ENCODE results near the gene THBS2.
"Not testable (repeated sequence)": the region's sequence is repeated elsewhere in the genome, so short reads cannot be mapped to it uniquely, and the experiment has no call there.

Gene THBS2

DNA sequence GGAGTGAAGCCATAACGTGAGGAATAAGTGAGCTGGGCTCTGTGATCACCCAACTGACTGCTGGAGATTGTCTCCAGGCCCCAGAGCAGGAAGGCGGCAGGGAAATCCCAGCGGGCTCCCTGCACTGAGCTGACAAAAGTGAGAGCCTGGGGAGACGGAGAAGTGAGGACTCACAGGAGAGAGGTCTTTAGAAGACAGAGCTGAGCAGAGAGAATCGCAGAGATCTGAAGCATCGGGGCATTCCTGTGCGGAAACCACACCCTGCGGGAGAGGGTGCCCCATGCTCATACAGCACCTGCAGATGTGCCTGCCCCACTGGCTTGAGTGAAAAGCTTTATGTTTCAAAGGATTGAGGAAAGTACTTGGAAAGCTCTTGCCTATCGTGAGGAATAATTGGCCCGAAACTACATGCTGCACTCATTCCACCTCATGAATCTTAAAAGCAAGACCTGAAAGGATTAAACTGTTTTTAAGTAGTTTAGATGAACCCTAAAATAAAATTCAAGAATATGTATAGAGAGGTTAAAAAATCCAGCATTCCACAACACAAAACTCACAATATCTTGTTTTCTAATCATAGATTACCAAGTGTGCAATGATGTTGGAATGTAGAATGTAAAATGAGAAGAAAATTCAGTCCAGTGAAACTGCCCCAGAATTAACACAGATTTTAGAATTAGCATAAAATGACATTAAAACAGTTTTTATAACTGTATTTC is 17.7 kb upstream of the THBS2 start:
- no peak for DNase-seq

DNA sequence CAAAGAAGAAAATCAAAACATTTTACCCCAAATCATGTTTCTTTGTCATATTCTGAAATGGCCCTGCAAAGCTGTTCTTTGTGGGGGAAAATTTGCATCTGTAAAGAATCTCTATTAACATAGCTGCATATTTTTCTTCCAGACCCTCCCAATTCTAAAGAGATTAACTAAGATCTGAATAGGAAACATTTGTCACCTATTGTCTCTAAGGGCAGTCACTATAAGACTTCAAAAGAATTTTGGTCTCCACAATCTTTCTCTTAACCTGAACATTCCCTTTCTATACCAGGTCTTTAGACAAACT is 16.4 kb upstream of the THBS2 start:
- DNase-seq: not testable (repeated sequence)

GRCh38 chr6:169269180-169270076 is 15.8 kb upstream of the THBS2 start:
- no peak for DNase-seq

- no peak for DNase-seq
Measured at GRCh38 chr6:169268276-169268675, 14.6 kb upstream of the THBS2 start.

- no peak for DNase-seq
Measured at GRCh38 chr6:169266746-169267591, 13.3 kb upstream of the THBS2 start.

GRCh38 chr6:169266261-169266660 is 12.6 kb upstream of the THBS2 start:
- no peak for DNase-seq

GRCh38 chr6:169265486-169266131 is 12.0 kb upstream of the THBS2 start:
- no peak for DNase-seq

DNA sequence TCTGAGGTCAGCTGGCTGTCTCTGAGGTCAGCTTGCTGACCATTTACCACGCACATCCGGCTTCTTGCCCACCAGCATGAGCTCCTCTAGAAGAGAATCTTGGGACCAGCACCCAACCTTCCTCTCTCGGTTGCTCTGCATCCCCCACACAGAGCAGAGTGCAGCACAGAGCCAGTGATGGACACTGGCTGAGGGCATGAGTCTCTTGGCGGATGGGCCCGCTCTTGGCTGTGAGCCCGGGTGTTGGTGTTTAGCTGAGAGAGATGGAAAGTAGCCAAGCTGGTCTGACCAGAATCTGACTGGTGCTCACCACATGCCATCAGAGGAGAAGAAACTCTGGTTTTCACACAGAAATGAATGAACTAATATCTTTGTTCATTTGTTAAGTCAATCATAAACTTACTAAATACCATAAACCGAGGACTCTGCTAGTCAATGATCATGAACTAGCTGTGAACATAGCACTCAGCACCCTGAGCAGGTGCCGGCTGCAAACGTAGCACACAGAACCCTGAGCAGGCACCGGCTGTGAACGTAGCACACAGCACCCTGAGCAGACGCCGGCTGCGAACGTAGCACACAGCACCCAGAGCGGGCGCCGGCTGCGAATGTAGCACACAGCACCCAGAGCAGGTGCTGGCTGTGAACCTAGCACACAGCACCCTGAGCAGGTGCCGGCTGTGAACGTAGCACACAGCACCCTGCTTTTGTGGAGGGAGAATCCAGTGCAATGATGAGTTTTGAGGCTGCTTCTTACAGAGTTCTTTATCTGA is 10.4 kb upstream of the THBS2 start:
- peak; percentile 90 for DNase-seq

GRCh38 chr6:169263374-169263773 is 9.7 kb upstream of the THBS2 start:
- no peak for DNase-seq

- DNase-seq: not testable (repeated sequence)
Measured at GRCh38 chr6:169262602-169263001, 9.0 kb upstream of the THBS2 start.

DNA sequence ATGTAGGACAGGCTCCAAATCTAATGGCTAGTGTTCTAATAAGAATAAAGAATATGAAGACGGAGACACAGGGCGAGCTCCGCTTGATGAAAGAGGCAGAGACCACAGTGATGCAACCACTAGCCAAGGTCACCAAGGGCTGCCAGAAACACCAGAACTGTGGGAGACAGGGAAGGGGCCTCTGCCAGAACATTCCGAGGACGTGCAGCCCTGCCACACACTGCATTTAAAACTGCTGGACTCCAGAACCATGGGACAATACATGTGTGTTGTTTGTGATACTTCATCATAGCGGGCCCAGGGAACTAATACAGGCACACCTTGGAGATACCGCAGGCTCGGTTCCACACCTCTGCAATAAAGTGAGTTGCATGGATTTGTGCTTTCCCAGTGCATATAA is 2.9 kb upstream of the THBS2 start:
- DNase-seq: no peak

DNA sequence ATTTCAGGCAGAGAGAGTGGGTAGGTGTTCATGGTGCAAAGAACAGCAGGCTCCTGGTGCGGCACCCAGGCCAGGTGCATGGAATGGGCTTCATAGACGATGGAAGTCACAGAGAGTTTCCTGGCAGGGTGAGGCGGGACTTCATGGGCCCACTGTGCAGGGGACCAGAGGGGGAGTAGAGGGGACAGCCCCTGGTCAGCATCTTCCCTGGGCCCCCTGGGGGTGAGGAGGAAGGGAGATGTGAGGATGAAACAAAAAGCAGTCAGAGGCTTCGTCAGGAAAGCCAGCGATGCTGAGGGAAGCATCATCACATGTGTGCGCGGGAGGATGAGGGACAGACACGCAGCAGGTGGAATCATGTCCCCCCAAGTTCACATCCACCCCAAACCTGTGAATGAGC is 2.4 kb upstream of the THBS2 start:
- no peak for DNase-seq

- no peak for DNase-seq
Measured at GRCh38 chr6:169255643-169256042, 2.0 kb upstream of the THBS2 start.

GRCh38 chr6:169254456-169255316 is 1.0 kb upstream of the THBS2 start:
- DNase-seq: no peak

DNA sequence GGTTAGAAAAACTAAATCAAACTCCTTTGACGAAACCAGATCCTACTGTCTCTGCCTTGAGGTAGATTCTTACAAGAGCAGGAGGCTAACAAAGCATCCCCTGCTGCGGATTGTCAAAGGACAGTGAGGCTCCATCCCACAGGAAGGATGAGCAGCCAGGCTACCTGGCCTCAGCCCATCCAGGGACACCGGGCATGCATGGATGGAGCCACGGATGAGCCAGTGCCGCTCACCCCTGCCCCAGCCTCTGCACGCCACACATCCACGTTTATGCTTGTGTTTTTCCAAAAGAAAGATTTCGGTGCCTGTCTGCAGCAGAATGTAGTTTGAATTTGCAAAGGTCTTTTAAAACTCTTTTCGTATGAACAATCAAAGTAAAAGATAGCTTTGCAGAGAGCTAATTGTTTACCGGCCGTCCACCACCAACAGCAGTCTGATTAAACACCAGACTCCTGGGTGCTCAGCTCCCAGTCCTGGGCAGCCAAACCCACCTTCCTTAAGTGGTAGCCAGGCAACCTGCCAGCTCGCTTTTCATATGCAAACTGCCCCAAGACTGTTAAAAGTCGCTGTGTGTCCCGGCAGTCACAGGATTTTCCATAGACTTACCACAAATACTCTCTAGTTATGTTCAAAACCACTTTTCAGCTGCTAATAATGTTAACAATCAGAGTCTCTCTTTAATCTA is 999 bp downstream of the THBS2 start:
- DNase-seq: peak; percentile 83

DNA sequence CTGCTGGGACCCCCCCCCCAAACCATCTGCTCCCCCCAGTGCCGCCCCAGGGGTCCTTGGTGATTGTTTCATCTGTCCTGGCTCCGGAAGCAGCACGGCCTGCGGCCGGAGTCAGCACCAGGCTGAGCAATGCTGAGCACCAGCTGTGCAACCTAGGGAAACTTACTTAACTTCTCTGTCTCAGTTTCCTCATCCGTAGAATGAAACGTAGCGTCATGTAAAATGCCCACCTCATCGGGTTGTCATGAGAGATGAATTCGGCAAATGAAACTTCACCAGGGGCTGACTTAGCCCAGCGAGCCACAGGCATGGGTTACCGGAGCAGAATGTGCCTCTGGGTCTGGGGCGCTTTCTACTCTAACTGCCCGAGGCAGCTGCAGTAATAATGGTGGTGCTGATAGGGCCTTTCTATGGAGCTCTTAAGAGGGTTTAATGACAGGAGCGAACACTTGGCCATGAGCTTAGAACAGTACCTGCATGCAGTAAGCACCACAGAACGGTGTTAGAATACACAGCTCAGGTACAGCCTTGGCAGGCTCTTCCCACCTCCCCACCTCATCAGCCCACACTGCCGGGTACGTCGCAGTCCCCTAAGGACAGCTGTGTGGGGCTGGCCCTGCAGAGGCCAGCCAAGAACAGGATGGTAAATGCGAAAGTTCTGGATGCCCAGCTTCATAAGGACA is 1.7 kb downstream of the THBS2 start:
- peak; percentile 47 for DNase-seq

GRCh38 chr6:169251371-169251802 is 2.3 kb downstream of the THBS2 start:
- DNase-seq: no peak

- DNase-seq: no peak
Measured at GRCh38 chr6:169250660-169251059, 3.0 kb downstream of the THBS2 start.

GRCh38 chr6:169249057-169249456 is 4.6 kb downstream of the THBS2 start:
- DNase-seq: no peak

DNA sequence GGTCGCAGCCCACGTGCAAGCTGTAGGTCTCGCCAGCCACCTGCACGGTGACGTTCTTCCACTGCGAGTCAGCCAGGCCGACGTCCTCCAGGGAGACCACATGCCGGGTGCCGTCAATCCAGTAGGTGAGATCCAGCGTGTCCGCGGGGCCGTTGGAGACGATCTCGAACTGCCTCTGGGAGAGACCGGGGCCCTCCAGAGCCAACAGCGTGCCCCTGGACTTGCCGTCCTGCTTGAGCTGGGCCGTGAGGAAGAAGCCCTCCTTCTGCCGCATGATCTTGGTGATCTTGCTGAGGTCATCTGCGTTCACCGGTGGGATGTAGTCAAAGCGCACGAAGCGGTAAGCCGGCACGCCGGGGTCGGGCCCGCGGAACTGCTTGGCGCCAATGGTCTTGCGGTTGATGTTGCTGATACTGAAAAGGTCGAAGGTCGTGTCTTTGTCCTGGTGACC is 5.1 kb downstream of the THBS2 start:
- DNase-seq: no peak
